GM23338 (cell line): Measurements from ENCODE around the gene CDKAL1. TPM values are rescaled to one million over a fixed set of nuclear protein-coding genes. Genes with fewer than 3 reads are reported as not detected.
"Not testable (repeated sequence)": the region's sequence is repeated elsewhere in the genome, so short reads cannot be mapped to it uniquely, and the experiment has no call there.

Experiments used
- ATAC-seq: fragments of 200-7000 bp; cut with Tn5 transposase; 3 replicates; pipeline ENCODE4 v1.9.1; 2020
- DNase-seq: peaks from one replicate; pipeline ENCODE4 v3.0.0-alpha.2; 2015; ENCODE audit warnings: low spot score
- H2AFZ ChIP-seq: fragments of 200-600 bp; sonication (generic); 2 replicates; pipeline ENCODE4 v1.8.0; 2016; ENCODE audit warnings: antibody characterized with exemption, mild to moderate bottlenecking, moderate library complexity
- H3F3A ChIP-seq: fragments of 200-600 bp; sonication (generic); replicated peaks from 2 replicates; pipeline ENCODE4 v1.8.0; 2017; ENCODE audit warnings: antibody characterized with exemption, mixed run types, low read depth
- H3K27ac ChIP-seq: fragments of 200-600 bp; sonication (generic); 2 replicates; pipeline ENCODE4 v1.6.1; 2016; ENCODE audit warnings: low read depth
- H3K27me3 ChIP-seq: fragments of 200-600 bp; sonication (generic); 2 replicates; pipeline ENCODE4 v1.8.0; 2016; ENCODE audit warnings: mild to moderate bottlenecking, mixed run types, moderate library complexity; ENCODE audit not compliant: insufficient read depth
- H3K36me3 ChIP-seq: fragments of 200-600 bp; sonication (generic); 2 replicates; pipeline ENCODE4 v1.8.0; 2016; ENCODE audit warnings: mild to moderate bottlenecking; ENCODE audit not compliant: insufficient read depth
- H3K4me1 ChIP-seq: fragments of 200-600 bp; sonication (generic); 2 replicates; pipeline ENCODE4 v1.8.0; 2016; ENCODE audit warnings: mild to moderate bottlenecking, moderate library complexity; ENCODE audit not compliant: insufficient read depth
- H3K4me2 ChIP-seq: fragments of 200-600 bp; sonication (generic); 2 replicates; pipeline ENCODE4 v1.7.1; 2017; ENCODE audit warnings: mixed run types
- H3K4me3 ChIP-seq: fragments of 200-600 bp; sonication (generic); 2 replicates; pipeline ENCODE4 v1.6.1; 2016; ENCODE audit warnings: mixed run types
- H3K79me2 ChIP-seq: fragments of 200-600 bp; sonication (generic); replicated peaks from 2 replicates; pipeline ENCODE4 v1.8.0; 2017; ENCODE audit warnings: mild to moderate bottlenecking; ENCODE audit not compliant: insufficient read depth
- H3K9me2 ChIP-seq: fragments of 200-600 bp; sonication (generic); 2 replicates; pipeline ENCODE4 v1.8.0; 2017; ENCODE audit not compliant: insufficient read depth
- H4K20me1 ChIP-seq: fragments of 200-600 bp; sonication (generic); replicated peaks from 2 replicates; pipeline ENCODE4 v1.8.0; 2017; ENCODE audit warnings: mild to moderate bottlenecking; ENCODE audit not compliant: insufficient read depth
- H3K27ac Mint-ChIP-seq: 2 replicates; pipeline ENCODE4 v1.8.0; 2020; ENCODE audit warnings: inconsistent platforms, mild to moderate bottlenecking, moderate library complexity, mixed read lengths
- H3K27me3 Mint-ChIP-seq: 3 replicates; pipeline ENCODE4 v1.8.0; 2022; ENCODE audit warnings: low read depth, mild to moderate bottlenecking, moderate library complexity, mixed read lengths, inconsistent platforms; ENCODE audit not compliant: insufficient read depth, poor library complexity
- H3K36me3 Mint-ChIP-seq: 3 replicates; pipeline ENCODE4 v1.8.0; 2021; ENCODE audit warnings: low read depth, mild to moderate bottlenecking, inconsistent platforms, moderate library complexity, mixed read lengths
- H3K4me1 Mint-ChIP-seq: 3 replicates; pipeline ENCODE4 v1.8.0; 2020; ENCODE audit warnings: mild to moderate bottlenecking, inconsistent platforms, mixed read lengths
- H3K4me3 Mint-ChIP-seq: 3 replicates; pipeline ENCODE4 v1.8.0; 2021; ENCODE audit warnings: moderate library complexity, mild to moderate bottlenecking, inconsistent platforms, mixed read lengths
- H3K9me3 Mint-ChIP-seq: 3 replicates; pipeline ENCODE4 v1.8.0; 2020; ENCODE audit warnings: moderate library complexity, mild to moderate bottlenecking, inconsistent platforms, mixed read lengths
- CREB1 ChIP-seq: fragments of 250-450 bp; sonication (Bioruptor Pico); IDR thresholded peaks from 2 replicates; pipeline ENCODE4 v1.5.0; 2020; ENCODE audit warnings: low read depth, mild to moderate bottlenecking, moderate library complexity
- JUNB ChIP-seq: IDR thresholded peaks from one replicate; pipeline ENCODE4 v1.6.1; 2016; ENCODE audit warnings: antibody characterized with exemption; ENCODE audit not compliant: unreplicated experiment
- NANOG ChIP-seq: IDR thresholded peaks from 2 replicates; pipeline ENCODE4 v1.6.1; 2016; ENCODE audit warnings: antibody characterized with exemption, borderline replicate concordance
- ZNF331 ChIP-seq: fragments of 250-450 bp; sonication (Bioruptor Pico); IDR thresholded peaks from 2 replicates; pipeline ENCODE4 v1.5.0; 2020; ENCODE audit warnings: low read depth, mild to moderate bottlenecking, moderate library complexity
- polyA plus RNA-seq: library from polyadenylated mRNA; unstranded; fragments of >200 nt; fragmentation: Nextera tagmentation; extraction: Ambion mirVana; gene quantifications from 2 replicates; pipeline ENCODE4 v1.2.1, GENCODE V29; 2016
- total RNA-seq: library from RNA; depleted of rRNA; stranded (reverse); fragments of >200 nt; shearing (Covaris generic); gene quantifications from 2 replicates; pipeline ENCODE4 v1.2.3, GENCODE V29; 2014
- TF ChIP-seq, protein P1 (sequence below): IDR thresholded peaks from one replicate; pipeline ENCODE4 v1.6.1; 2018; ENCODE audit warnings: antibody characterized with exemption; ENCODE audit not compliant: unreplicated experiment

CDKAL1 gene
- total and polyA plus RNA-seq, 2 experiments from 2014 or later = 17.8 to 35.0 TPM

DNA sequence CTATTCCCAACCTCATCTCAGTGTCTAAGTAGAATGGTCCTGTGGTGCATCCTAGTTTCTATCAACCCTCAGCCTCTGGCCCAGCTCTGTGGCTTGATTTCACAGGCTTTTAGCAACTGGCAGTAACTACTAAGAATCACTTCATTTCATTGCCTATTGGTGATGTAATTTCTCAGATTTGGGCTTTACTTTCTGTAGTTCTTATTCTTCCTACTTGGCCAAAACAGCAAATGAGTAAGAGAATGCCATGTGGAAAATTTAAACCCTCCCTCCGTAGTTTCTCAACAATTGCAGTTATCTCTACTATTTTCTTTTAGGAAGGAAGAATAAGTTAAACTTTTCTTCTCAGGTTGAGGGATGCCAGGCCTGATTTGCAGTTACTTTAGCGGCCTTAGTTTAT, 387.3 kb downstream of the CDKAL1 start:
- H2AFZ ChIP-seq = no peak overlapping the region
- Mint-ChIP-seq H3K4me3 (no peak overlapping the region), H3K36me3 (no peaks in the 10 kb centered on the region), H3K4me1 (peaks cover 16% of the 10 kb centered on the region; the same call in 2 of the 3 replicates), H3K27me3 (peaks cover 2% of the 10 kb centered on the region), H3K9me3 (no peaks in the 10 kb centered on the region), H3K27ac (no peak overlapping the region)
- no peaks in the 10 kb centered on the region for H3K27me3 ChIP-seq
- no peaks in the 10 kb centered on the region for H3F3A ChIP-seq
- H3K36me3 ChIP-seq = no peaks in the 10 kb centered on the region
- TF ChIP-seq CREB1 (CRISPR knock-in tag) (no peak), ZNF331 (no peak), NANOG (no peak)
- TF ChIP-seq, protein P1, sequence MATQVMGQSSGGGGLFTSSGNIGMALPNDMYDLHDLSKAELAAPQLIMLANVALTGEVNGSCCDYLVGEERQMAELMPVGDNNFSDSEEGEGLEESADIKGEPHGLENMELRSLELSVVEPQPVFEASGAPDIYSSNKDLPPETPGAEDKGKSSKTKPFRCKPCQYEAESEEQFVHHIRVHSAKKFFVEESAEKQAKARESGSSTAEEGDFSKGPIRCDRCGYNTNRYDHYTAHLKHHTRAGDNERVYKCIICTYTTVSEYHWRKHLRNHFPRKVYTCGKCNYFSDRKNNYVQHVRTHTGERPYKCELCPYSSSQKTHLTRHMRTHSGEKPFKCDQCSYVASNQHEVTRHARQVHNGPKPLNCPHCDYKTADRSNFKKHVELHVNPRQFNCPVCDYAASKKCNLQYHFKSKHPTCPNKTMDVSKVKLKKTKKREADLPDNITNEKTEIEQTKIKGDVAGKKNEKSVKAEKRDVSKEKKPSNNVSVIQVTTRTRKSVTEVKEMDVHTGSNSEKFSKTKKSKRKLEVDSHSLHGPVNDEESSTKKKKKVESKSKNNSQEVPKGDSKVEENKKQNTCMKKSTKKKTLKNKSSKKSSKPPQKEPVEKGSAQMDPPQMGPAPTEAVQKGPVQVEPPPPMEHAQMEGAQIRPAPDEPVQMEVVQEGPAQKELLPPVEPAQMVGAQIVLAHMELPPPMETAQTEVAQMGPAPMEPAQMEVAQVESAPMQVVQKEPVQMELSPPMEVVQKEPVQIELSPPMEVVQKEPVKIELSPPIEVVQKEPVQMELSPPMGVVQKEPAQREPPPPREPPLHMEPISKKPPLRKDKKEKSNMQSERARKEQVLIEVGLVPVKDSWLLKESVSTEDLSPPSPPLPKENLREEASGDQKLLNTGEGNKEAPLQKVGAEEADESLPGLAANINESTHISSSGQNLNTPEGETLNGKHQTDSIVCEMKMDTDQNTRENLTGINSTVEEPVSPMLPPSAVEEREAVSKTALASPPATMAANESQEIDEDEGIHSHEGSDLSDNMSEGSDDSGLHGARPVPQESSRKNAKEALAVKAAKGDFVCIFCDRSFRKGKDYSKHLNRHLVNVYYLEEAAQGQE = no peak
- no peaks in the 10 kb centered on the region for H3K79me2 ChIP-seq
- no peaks in the 10 kb centered on the region for H3K9me2 ChIP-seq
- no peaks in the 10 kb centered on the region for H4K20me1 ChIP-seq
- no peak for ATAC-seq
- DNase-seq = no peak
- no peak overlapping the region for H3K27ac ChIP-seq
- H3K4me2 ChIP-seq = no peak overlapping the region
- no peak overlapping the region for H3K4me3 ChIP-seq
- H3K4me1 ChIP-seq = peaks cover 15% of the 10 kb centered on the region

DNA sequence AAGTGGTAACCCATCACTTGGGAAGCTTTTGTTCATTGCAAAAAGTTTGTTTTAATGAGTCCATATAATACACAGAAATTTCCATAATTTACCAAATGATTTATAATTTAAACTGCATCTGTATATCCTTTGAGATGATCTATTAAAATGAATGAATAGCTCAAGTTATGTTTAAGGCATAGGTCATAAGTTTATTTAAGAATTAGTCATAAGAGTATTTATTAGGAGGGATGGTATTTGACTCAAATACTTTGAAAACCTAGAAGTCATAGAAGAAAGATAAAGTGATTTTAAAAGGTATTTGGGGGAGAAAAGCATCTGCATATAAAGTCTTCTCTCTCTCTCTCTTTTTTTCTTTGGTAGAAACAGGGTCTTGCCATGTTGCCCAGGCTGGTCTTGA, 388.5 kb downstream of the CDKAL1 start:
- H3K9me3 Mint-ChIP-seq = no peaks in the 10 kb centered on the region
- H3K4me1 Mint-ChIP-seq = peaks cover 16% of the 10 kb centered on the region; the same call in 2 of the 3 replicates

DNA sequence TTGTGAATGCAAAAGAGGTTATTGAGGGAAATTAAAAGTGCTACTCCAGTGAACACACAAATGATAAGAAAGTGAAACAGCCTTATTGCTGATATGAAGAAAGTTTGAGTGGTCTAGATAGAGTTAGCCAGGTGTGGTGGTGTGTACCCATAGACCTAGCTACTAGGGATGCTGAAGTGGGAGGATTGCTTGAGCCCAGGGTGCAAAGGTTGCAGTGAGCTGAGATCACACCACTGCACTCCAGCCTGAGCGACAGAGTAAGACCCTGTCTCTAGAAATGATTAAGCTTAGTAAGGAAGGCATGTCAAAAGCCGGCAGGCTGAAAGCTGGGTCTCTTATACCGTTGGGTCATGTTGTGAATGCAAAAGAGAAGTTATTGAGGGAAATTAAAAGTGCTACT, 389.8 kb downstream of the CDKAL1 start:
- not testable (repeated sequence) for H3K9me2 ChIP-seq, H3K27ac ChIP-seq, H3K4me1 ChIP-seq, H3K36me3 Mint-ChIP-seq, ATAC-seq, H3K4me3 Mint-ChIP-seq, H3F3A ChIP-seq, H3K36me3 ChIP-seq, H3K27ac Mint-ChIP-seq, H3K4me3 ChIP-seq, H4K20me1 ChIP-seq, H3K27me3 Mint-ChIP-seq, DNase-seq, H3K79me2 ChIP-seq, H3K27me3 ChIP-seq, H2AFZ ChIP-seq, H3K4me2 ChIP-seq, H3K9me3 Mint-ChIP-seq
- peaks cover 10% of the 10 kb centered on the region; the same call in 2 of the 3 replicates for H3K4me1 Mint-ChIP-seq

More for the DNA sequence above, 388.5 kb downstream of the CDKAL1 start:
- H2AFZ ChIP-seq = no peak overlapping the region
- H3F3A ChIP-seq = no peaks in the 10 kb centered on the region
- Mint-ChIP-seq H3K36me3 (no peaks in the 10 kb centered on the region), H3K4me3 (no peak overlapping the region), H3K27me3 (peaks cover 2% of the 10 kb centered on the region), H3K27ac (no peak overlapping the region)
- no peaks in the 10 kb centered on the region for H3K9me2 ChIP-seq
- H3K4me1 ChIP-seq = peaks cover 15% of the 10 kb centered on the region
- H3K4me3 ChIP-seq = no peak overlapping the region
- TF ChIP-seq JUNB (no peak), ZNF331 (no peak)
- no peak for DNase-seq
- H3K79me2 ChIP-seq = no peaks in the 10 kb centered on the region
- no peaks in the 10 kb centered on the region for H3K36me3 ChIP-seq
- H4K20me1 ChIP-seq = no peaks in the 10 kb centered on the region
- H3K27ac ChIP-seq = no peak overlapping the region
- H3K4me2 ChIP-seq = no peak overlapping the region
- ATAC-seq = no peak
- H3K27me3 ChIP-seq = no peaks in the 10 kb centered on the region
